ENCODE results near the gene LY9. TPM values are rescaled to one million over a fixed set of nuclear protein-coding genes. Genes with fewer than 3 reads are reported as not detected.
"Not testable (repeated sequence)": the region's sequence is repeated elsewhere in the genome, so short reads cannot be mapped to it uniquely, and the experiment has no call there.

The LY9 gene
- total and polyA plus RNA-seq, 10 donors: 30.7 to 151 (median 37.8) TPM

GRCh38 chr1:160868141-160868540, 72.2 kb downstream of the LY9 start:
- Histone ChIP-seq H3K4me3 (no peak overlapping the region), H3K9me3 (no peaks in the 10 kb centered on the region), H3K4me1 (peaks cover 0 to 33% (median 7%) of the 10 kb centered on the region in 6 donors), H3K27ac (peak overlapping the region in 1 of 8 donors; percentile 33), H3K36me3 (no peaks in the 10 kb centered on the region), H3K27me3 (replicated peaks in 1 of 7) (no peaks in the 10 kb centered on the region)
- intact Hi-C loops (cut with DNase I; ENCODE audit: low total_unique reads): no loop called here
- TF ChIP-seq POLR2AphosphoS5 (IDR thresholded peaks at IDR 0.05) (no peak), CTCF (IDR thresholded peaks at IDR 0.05 in 8 of 11, conservative IDR thresholded peaks at IDR 0.05 in 3 of 11) (no peak), POLR2A (IDR thresholded peaks at IDR 0.05) (no peak)
- no peak for DNase-seq
- WGBS, 5 donors: 53 to 64% (median 60%) methylated on average over 3 of the region's 3 CpGs

GRCh38 chr1:160874935-160875334, 79.0 kb downstream of the LY9 start:
- Histone ChIP-seq H3K4me3 (no peak overlapping the region), H3K4me1 (peaks cover 0 to 31% (median 3%) of the 10 kb centered on the region in 6 donors), H3K27me3 (replicated peaks in 1 of 7) (no peaks in the 10 kb centered on the region), H3K27ac (peak overlapping the region in 1 of 8 donors; percentile 7), H3K36me3 (no peaks in the 10 kb centered on the region), H3K9me3 (no peaks in the 10 kb centered on the region)
- DNase-seq: no peak
- 74 to 81% (median 79%) methylated on average over 3 of the region's 3 CpGs for WGBS, 5 donors
- TF ChIP-seq POLR2AphosphoS5 (IDR thresholded peaks at IDR 0.05) (no peak), CTCF (IDR thresholded peaks at IDR 0.05 in 8 of 11, conservative IDR thresholded peaks at IDR 0.05 in 3 of 11) (no peak), POLR2A (IDR thresholded peaks at IDR 0.05) (no peak)
- intact Hi-C loops (cut with DNase I; ENCODE audit: low total_unique reads): no loop called here

- H3K27me3 ChIP-seq (replicated peaks in 1 of 7); H3K4me3 ChIP-seq; DNase-seq; H3K36me3 ChIP-seq; intact Hi-C loops (cut with DNase I; ENCODE audit: low total_unique reads); H3K9me3 ChIP-seq: not testable (repeated sequence)
- Histone ChIP-seq H3K27ac (peak overlapping the region in 1 of 8 donors; percentile 7), H3K4me1 (peaks cover 0 to 34% (median 3%) of the 10 kb centered on the region in 6 donors)
- WGBS, 5 donors: 64 to 78% (median 67%) methylated on average over 4 of the region's 4 CpGs
Observed at GRCh38 chr1:160875591-160875990, 79.6 kb downstream of the LY9 start.

GRCh38 chr1:160876311-160876710, 80.3 kb downstream of the LY9 start:
- no peak overlapping the region for H3K4me3 ChIP-seq
- intact Hi-C loops (cut with DNase I; ENCODE audit: low total_unique reads): no loop called here
- 56 to 80% (median 61%) methylated on average over 5 of the region's 5 CpGs for WGBS, 5 donors

GRCh38 chr1:160877221-160877620, 81.2 kb downstream of the LY9 start:
- H3K27me3 ChIP-seq (replicated peaks in 1 of 7): no peaks in the 10 kb centered on the region
- no peak for TF ChIP-seq POLR2AphosphoS5 (IDR thresholded peaks at IDR 0.05)
- peak in 9 of 11 experiments; percentile 13 to 47 (median 34) for TF ChIP-seq CTCF (IDR thresholded peaks at IDR 0.05 in 8 of 11, conservative IDR thresholded peaks at IDR 0.05 in 3 of 11)
- no peak overlapping the region for H3K4me3 ChIP-seq
- intact Hi-C loops (cut with DNase I; ENCODE audit: low total_unique reads): no loop called here
- H3K4me1 ChIP-seq: peaks cover 0 to 34% (median 3%) of the 10 kb centered on the region in 6 donors
- no peak for DNase-seq
- no peaks in the 10 kb centered on the region for H3K9me3 ChIP-seq
- H3K27ac ChIP-seq: no peak overlapping the region
- no peaks in the 10 kb centered on the region for H3K36me3 ChIP-seq

More at GRCh38 chr1:160876311-160876710, 80.3 kb downstream of the LY9 start:
- no peaks in the 10 kb centered on the region for H3K36me3 ChIP-seq
- no peaks in the 10 kb centered on the region for H3K9me3 ChIP-seq
- DNase-seq: no peak
- peak overlapping the region in 2 of 8 donors; percentile 12 to 29 for H3K27ac ChIP-seq
- no peak for TF ChIP-seq POLR2A (IDR thresholded peaks at IDR 0.05)
- peaks cover 0 to 34% (median 3%) of the 10 kb centered on the region in 6 donors for H3K4me1 ChIP-seq
- H3K27me3 ChIP-seq (replicated peaks in 1 of 7): no peaks in the 10 kb centered on the region

Other genes starting within 250 kb of the LY9 start
- 10 to 100 TPM; 50.3 to 76.1 (median 62.5) TPM for gene CD84, start 216.7 kb upstream of the LY9 start, total RNA-seq
- 10 to 100 TPM in 1 of 3 donors, 1 to 10 TPM in 2; 4.7 to 10.9 (median 5.4) TPM for gene CD84, start 216.7 kb upstream of the LY9 start, polyA plus RNA-seq
- 10 to 100 TPM in 6 of 7 donors, 1 to 10 TPM in 1; 7.4 to 18.3 (median 11.3) TPM for gene SLAMF1, start 149.1 kb upstream of the LY9 start, total RNA-seq
- 1 to 10 TPM; 2.8 to 3.9 (median 3.2) TPM for gene SLAMF1, start 149.1 kb upstream of the LY9 start, polyA plus RNA-seq
- gene CD48, start 84.4 kb upstream of the LY9 start, total RNA-seq: 100 to 1,000 TPM; 150 to 286 (median 215) TPM
- gene CD48, start 84.4 kb upstream of the LY9 start, polyA plus RNA-seq: 100 to 1,000 TPM; 371 to 510 (median 479) TPM
- 100 to 1,000 TPM in 1 of 7 donors, 10 to 100 TPM in 6; 28.9 to 134 (median 63.5) TPM for gene SLAMF7, start 56.9 kb upstream of the LY9 start, total RNA-seq
- 10 to 100 TPM; 12.5 to 21.4 (median 13.3) TPM for gene SLAMF7, start 56.9 kb upstream of the LY9 start, polyA plus RNA-seq
- 10 to 100 TPM; 13.0 to 25.7 (median 18.2) TPM for gene CD244, start 66.7 kb downstream of the LY9 start, total RNA-seq
- 1 to 10 TPM; 2.1 to 4.3 (median 4.0) TPM for gene CD244, start 66.7 kb downstream of the LY9 start, polyA plus RNA-seq
- 1 to 10 TPM in 6 of 7 donors, under 1 TPM in 1; 0.52 to 2.5 (median 1.7) TPM for gene ITLN1, start 89.0 kb downstream of the LY9 start, total RNA-seq
- 1 to 10 TPM in 2 of 3 donors, under 1 TPM in 1; 0.87 to 3.6 (median 1.6) TPM for gene ITLN1, start 89.0 kb downstream of the LY9 start, polyA plus RNA-seq
- not detected for gene ITLN2, start 158.6 kb downstream of the LY9 start, total RNA-seq
- gene ITLN2, start 158.6 kb downstream of the LY9 start, polyA plus RNA-seq: not detected
- gene F11R, start 225.0 kb downstream of the LY9 start, total RNA-seq: 10 to 100 TPM; 46.7 to 77.2 (median 56.8) TPM
- gene F11R, start 225.0 kb downstream of the LY9 start, polyA plus RNA-seq: 10 to 100 TPM in 1 of 3 donors, 1 to 10 TPM in 2; 6.4 to 16.5 (median 8.4) TPM
- gene TSTD1, start 242.8 kb downstream of the LY9 start, total RNA-seq: 10 to 100 TPM; 24.3 to 31.9 (median 29.7) TPM
- 100 to 1,000 TPM in 1 of 3 donors, 10 to 100 TPM in 2; 87.6 to 141 (median 94.2) TPM for gene TSTD1, start 242.8 kb downstream of the LY9 start, polyA plus RNA-seq
- gene USF1, start 249.8 kb downstream of the LY9 start, total RNA-seq: 100 to 1,000 TPM; 113 to 158 (median 123) TPM
- 100 to 1,000 TPM; 132 to 339 (median 228) TPM for gene USF1, start 249.8 kb downstream of the LY9 start, polyA plus RNA-seq

Measured in spleen (tissue), 11 donors.